IMR-90 (cell line): Measurements from ENCODE around the gene FERMT3.

Source experiments
- FOS ChIP-seq: fragments of 150-350 bp; IDR thresholded peaks from 2 replicates; pipeline ENCODE4 v1.6.1; 2016; ENCODE audit warnings: low read depth, low read length
- MXI1 ChIP-seq: IDR thresholded peaks from 2 replicates; pipeline ENCODE4 v1.6.1; 2012; ENCODE audit warnings: low read depth, mild to moderate bottlenecking, low read length, moderate library complexity, borderline replicate concordance
- POLR2A ChIP-seq: IDR thresholded peaks from 2 replicates; pipeline ENCODE4 v1.6.1; 2012; ENCODE audit warnings: mild to moderate bottlenecking, low read depth, low read length
- TF ChIP-seq, protein P1 (sequence below): conservative IDR thresholded peaks from 2 replicates; pipeline ENCODE4 v1.5.1; 2012; ENCODE audit warnings: mild to moderate bottlenecking, low read depth, low read length, improper control_type of control experiment

DNA sequence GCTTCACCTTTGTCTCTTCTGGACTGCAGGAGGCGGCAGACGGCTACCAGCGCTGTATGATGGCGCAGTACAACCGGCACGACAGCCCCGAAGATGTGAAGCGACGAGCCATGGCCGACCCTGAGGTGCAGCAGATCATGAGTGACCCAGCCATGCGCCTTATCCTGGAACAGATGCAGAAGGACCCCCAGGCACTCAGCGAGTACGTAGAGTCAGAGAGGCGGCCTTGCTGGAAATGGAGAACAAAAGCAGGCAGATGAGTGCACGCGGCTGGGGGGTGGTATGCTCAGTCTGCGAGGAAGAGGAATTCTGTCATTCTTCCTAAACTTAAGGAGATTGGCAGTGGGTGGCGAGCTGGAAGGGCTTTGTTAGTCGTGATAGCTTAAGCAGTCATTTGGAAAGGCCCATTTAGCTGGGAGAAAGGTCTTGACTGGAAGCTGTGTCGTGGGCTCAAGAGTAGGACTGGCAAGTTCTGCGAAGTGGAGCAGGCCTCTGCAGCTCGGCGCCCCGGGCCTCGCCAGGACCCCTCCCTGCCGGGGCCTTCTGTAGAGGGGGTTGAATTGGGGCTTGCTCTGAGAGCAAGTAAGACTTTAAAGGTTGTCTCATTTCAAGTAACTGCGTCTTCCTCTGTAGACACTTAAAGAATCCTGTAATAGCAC is 3.0 kb upstream of the FERMT3 start:
- TF ChIP-seq FOS (no peak), POLR2A (no peak), MXI1 (no peak)
- TF ChIP-seq, protein P1, sequence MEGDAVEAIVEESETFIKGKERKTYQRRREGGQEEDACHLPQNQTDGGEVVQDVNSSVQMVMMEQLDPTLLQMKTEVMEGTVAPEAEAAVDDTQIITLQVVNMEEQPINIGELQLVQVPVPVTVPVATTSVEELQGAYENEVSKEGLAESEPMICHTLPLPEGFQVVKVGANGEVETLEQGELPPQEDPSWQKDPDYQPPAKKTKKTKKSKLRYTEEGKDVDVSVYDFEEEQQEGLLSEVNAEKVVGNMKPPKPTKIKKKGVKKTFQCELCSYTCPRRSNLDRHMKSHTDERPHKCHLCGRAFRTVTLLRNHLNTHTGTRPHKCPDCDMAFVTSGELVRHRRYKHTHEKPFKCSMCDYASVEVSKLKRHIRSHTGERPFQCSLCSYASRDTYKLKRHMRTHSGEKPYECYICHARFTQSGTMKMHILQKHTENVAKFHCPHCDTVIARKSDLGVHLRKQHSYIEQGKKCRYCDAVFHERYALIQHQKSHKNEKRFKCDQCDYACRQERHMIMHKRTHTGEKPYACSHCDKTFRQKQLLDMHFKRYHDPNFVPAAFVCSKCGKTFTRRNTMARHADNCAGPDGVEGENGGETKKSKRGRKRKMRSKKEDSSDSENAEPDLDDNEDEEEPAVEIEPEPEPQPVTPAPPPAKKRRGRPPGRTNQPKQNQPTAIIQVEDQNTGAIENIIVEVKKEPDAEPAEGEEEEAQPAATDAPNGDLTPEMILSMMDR, result no peak
